Measurements from ENCODE around the gene ATP1B1.
"Not testable (repeated sequence)": the region's sequence is repeated elsewhere in the genome, so short reads cannot be mapped to it uniquely, and the experiment has no call there.

ATP1B1 gene

DNA sequence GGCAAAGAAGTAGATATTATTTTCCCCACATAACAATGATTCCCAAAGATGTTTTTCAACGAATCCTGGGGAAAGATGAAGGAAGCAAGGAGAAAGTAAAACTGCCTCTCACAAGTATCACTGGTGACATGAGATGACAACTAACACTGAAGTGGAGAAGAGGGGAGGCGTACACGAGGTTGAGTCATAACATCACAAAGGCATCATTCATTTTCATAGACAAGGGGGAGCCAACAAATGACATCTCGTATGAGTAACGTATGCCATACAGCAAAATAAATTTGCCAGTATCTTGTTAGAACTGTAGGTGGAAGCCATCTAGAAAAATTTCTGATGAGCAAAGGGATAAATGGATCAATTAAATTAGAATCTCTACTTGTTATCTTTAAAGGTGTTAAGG is 56.6 kb downstream of the ATP1B1 start:
- DNase-seq (ENCODE audit: low read depth, low spot score), result no peak
- TF ChIP-seq, protein P1, sequence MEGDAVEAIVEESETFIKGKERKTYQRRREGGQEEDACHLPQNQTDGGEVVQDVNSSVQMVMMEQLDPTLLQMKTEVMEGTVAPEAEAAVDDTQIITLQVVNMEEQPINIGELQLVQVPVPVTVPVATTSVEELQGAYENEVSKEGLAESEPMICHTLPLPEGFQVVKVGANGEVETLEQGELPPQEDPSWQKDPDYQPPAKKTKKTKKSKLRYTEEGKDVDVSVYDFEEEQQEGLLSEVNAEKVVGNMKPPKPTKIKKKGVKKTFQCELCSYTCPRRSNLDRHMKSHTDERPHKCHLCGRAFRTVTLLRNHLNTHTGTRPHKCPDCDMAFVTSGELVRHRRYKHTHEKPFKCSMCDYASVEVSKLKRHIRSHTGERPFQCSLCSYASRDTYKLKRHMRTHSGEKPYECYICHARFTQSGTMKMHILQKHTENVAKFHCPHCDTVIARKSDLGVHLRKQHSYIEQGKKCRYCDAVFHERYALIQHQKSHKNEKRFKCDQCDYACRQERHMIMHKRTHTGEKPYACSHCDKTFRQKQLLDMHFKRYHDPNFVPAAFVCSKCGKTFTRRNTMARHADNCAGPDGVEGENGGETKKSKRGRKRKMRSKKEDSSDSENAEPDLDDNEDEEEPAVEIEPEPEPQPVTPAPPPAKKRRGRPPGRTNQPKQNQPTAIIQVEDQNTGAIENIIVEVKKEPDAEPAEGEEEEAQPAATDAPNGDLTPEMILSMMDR (IDR thresholded peaks at IDR 0.05; ENCODE audit: low read depth, low read length), result no peak
- H3K4me3 ChIP-seq (ENCODE audit: low read depth, low read length), result no peak overlapping the region
- in situ Hi-C loops (cut with HindIII; ENCODE audit: low sequenced_read_pairs), result no loop called here

DNA sequence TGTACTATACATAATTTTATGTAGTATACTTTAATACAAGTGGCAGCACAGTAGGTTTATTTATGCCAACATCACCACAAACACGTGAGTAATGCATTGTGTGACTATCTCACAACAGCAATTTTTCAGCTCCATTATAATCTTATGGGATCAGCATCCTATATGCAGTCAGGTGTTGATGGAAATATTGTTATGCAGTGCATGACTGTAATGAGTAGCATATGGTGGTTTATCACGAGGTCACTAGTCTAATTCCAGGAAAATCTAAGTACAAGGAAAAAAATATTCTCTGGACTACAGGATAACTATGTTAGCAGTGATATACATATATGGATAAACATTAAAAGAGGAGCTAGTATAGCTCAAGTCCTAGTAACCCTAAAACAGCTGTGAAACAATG is 69.0 kb downstream of the ATP1B1 start:
- no peak overlapping the region for H3K4me3 ChIP-seq (ENCODE audit: low read depth, low read length)
- in situ Hi-C loops (cut with HindIII; ENCODE audit: low sequenced_read_pairs), result no loop called here
- TF ChIP-seq, protein P1 (IDR thresholded peaks at IDR 0.05; ENCODE audit: low read depth, low read length), result no peak
- no peak for DNase-seq (ENCODE audit: low read depth, low spot score)

DNA sequence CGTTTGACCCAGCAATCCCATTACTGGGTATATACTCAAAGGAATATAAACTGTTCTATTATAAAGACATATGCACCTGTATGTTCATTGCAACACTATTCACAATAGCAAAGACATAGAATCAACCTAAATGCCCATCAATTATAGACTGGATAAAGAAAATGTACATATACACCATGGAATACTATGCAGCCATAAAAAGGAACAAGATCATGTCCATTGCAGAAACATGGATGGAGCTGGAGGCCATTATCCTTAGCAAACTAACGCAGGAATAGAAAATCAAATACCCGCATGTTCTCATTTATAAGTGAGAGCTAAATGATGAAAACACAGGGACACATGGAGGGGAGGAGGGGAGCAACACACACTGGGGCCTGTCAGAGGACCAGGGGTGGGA is 72.9 kb downstream of the ATP1B1 start:
- H3K4me3 ChIP-seq (ENCODE audit: low read depth, low read length); in situ Hi-C loops (cut with HindIII; ENCODE audit: low sequenced_read_pairs); DNase-seq (ENCODE audit: low read depth, low spot score): not testable (repeated sequence)

DNA sequence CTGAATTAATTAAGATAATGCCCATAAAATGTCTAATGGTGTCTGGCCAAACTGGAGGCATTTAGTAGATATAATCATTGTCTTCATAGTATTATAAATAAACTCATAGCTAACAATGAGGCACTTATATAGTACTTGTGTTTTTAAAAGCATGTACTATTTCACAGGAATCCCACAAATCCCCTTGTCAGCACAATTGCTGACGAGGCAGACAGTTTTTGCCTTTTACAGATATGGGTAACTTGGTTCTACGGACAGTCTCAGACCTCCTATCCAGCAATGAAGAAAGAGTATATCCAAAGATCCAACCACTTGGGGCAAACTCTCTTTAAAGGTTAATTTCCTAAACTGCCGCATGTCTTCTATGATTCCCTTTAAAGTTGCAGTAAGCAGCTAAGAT is 73.7 kb downstream of the ATP1B1 start:
- H3K4me3 ChIP-seq (ENCODE audit: low read depth, low read length), result no peak overlapping the region
- in situ Hi-C loops (cut with HindIII; ENCODE audit: low sequenced_read_pairs), result no loop called here
- DNase-seq (ENCODE audit: low read depth, low spot score), result no peak
- TF ChIP-seq, protein P1 (IDR thresholded peaks at IDR 0.05; ENCODE audit: low read depth, low read length), result no peak

Data from astrocyte of the spinal cord (primary cell).